ENCODE results near the gene HSPA6.
A peak's percentile ranks its signal among the peaks of the same experiment; 100 is the strongest.

HSPA6 gene

GRCh38 chr1:161480381-161481035, 43.8 kb upstream of the HSPA6 start:
- H3K4me3 ChIP-seq (ENCODE audit: low read depth, low read length), result no peak overlapping the region
- no peaks in the 10 kb centered on the region for H3K36me3 ChIP-seq (ENCODE audit: control insufficient read depth in 2 of 2, insufficient read depth in 1 of 2, low read length in 2 of 2)
- H3K27ac ChIP-seq (ENCODE audit: extremely low read depth, low read depth, low read length), result no peak overlapping the region
- no peaks in the 10 kb centered on the region for H3K9me3 ChIP-seq (ENCODE audit: control insufficient read depth, insufficient read depth, low read depth, low read length)
- ChIA-PET CTCF (no interaction called here), POLR2A (no interaction called here)
- no peaks in the 10 kb centered on the region for H3K4me1 ChIP-seq (ENCODE audit: control insufficient read depth, insufficient read depth, low read length)
- TF ChIP-seq ZNF658 (tag by site-specific recombination; IDR thresholded peaks at IDR 0.05), result no peak
- TF ChIP-seq BCL6B (tag by site-specific recombination; IDR thresholded peaks at IDR 0.05), result no peak
- no peak for TF ChIP-seq ZNF707 (tag by site-specific recombination; IDR thresholded peaks at IDR 0.05)
- TF ChIP-seq RBAK (tag by site-specific recombination; IDR thresholded peaks at IDR 0.05), result no peak
- no peak for TF ChIP-seq SCRT2 (tag by site-specific recombination; IDR thresholded peaks at IDR 0.05)
- TF ChIP-seq TSHZ1 (tag by site-specific recombination; IDR thresholded peaks at IDR 0.05; ENCODE audit: borderline replicate concordance), result no peak

DNA sequence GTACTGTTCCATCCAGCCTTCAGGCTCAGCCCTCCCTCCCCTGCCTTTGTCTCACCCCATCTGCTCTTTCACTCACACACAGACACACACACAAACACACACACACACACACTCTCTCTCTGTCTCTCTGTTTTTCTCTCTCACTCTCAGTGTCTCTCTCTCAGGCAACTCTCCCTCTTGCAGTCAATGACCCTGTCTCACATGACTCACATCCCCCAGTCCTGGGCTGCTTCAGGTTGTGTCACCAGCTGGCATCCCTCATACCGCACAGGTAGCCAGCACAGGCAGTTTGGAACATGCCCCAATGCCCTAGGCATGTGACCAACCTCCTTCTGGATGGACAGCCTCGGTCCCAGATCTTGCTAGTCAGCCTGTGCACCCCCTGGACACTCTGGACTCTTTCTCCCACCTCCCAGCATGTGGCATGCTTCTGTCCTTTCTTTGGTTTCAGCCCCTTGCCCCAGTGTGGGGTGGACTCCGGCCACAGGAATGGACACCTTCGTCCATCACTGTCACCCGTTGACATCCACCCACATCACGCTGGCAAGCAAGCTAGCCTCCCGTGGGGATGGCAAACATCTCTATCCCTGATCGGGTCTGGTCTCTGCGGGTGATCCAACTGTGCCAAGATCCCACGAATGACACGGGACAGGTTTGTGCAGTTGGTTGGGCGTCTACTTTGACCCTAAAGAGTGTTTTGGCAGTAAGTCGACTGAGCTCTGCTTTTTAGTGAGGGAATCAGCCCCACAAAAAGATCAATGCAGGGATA, 42.5 kb upstream of the HSPA6 start:
- no peak overlapping the region for H3K4me3 ChIP-seq (ENCODE audit: low read depth, low read length)
- TF ChIP-seq ZNF350 (tag by site-specific recombination; IDR thresholded peaks at IDR 0.05) (no peak), PRDM1 (tag by site-specific recombination; IDR thresholded peaks at IDR 0.05) (peak; percentile 60), ZNF785 (tag by site-specific recombination; IDR thresholded peaks at IDR 0.05) (no peak), ZFP41 (tag by site-specific recombination; IDR thresholded peaks at IDR 0.05; ENCODE audit: borderline replicate concordance) (no peak), ZNF16 (tag by site-specific recombination; IDR thresholded peaks at IDR 0.05; ENCODE audit: low read depth) (no peak), ZNF596 (tag by site-specific recombination; IDR thresholded peaks at IDR 0.05) (no peak), ZNF768 (tag by site-specific recombination; IDR thresholded peaks at IDR 0.05) (no peak), ZNF658 (tag by site-specific recombination; IDR thresholded peaks at IDR 0.05) (no peak), ZNF621 (tag by site-specific recombination; IDR thresholded peaks at IDR 0.05) (no peak), ZNF341 (tag by site-specific recombination; IDR thresholded peaks at IDR 0.05; ENCODE audit: low read depth) (no peak), SALL2 (tag by site-specific recombination; IDR thresholded peaks at IDR 0.05; ENCODE audit: borderline replicate concordance) (no peak), ZNF510 (tag by site-specific recombination; IDR thresholded peaks at IDR 0.05; ENCODE audit: insufficient replicate concordance) (no peak), YY1 (tag by site-specific recombination; IDR thresholded peaks at IDR 0.05) (no peak), GLIS1 (tag by site-specific recombination; IDR thresholded peaks at IDR 0.05) (no peak)
- TF ChIP-seq, protein P1, sequence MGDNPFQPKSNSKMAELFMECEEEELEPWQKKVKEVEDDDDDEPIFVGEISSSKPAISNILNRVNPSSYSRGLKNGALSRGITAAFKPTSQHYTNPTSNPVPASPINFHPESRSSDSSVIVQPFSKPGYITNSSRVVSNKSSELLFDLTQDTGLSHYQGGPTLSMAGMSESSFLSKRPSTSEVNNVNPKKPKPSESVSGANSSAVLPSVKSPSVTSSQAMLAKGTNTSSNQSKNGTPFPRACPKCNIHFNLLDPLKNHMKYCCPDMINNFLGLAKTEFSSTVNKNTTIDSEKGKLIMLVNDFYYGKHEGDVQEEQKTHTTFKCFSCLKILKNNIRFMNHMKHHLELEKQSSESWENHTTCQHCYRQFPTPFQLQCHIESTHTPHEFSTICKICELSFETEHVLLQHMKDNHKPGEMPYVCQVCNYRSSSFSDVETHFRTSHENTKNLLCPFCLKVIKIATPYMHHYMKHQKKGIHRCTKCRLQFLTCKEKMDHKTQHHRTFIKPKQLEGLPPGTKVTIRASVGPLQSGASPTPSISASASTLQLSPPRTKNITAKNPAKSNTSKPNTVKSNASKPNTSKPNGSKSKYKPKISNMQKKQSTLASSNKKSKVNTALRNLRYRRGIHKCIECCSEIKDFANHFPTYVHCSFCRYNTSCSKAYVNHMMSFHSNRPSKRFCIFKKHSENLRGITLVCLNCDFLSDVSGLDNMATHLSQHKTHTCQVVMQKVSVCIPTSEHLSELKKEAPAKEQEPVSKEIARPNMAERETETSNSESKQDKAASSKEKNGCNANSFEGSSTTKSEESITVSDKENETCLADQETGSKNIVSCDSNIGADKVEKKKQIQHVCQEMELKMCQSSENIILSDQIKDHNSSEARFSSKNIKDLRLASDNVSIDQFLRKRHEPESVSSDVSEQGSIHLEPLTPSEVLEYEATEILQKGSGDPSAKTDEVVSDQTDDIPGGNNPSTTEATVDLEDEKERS (tag by site-specific recombination; IDR thresholded peaks at IDR 0.05), result no peak
- TF ChIP-seq, protein P2, sequence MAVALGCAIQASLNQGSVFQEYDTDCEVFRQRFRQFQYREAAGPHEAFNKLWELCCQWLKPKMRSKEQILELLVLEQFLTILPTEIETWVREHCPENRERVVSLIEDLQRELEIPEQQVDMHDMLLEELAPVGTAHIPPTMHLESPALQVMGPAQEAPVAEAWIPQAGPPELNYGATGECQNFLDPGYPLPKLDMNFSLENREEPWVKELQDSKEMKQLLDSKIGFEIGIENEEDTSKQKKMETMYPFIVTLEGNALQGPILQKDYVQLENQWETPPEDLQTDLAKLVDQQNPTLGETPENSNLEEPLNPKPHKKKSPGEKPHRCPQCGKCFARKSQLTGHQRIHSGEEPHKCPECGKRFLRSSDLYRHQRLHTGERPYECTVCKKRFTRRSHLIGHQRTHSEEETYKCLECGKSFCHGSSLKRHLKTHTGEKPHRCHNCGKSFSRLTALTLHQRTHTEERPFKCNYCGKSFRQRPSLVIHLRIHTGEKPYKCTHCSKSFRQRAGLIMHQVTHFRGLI (tag by site-specific recombination; IDR thresholded peaks at IDR 0.05), result peak; percentile 69
- no peak overlapping the region for H3K27ac ChIP-seq (ENCODE audit: extremely low read depth, low read depth, low read length)
- CTCF ChIA-PET, result interaction anchor here (0.6 to 1.2 kb wide), 3 partner anchors 14 to 266 kb away, joined by 3 to 6 read pairs (median 5); no protein-coding TSS in a partner anchor
- no peaks in the 10 kb centered on the region for H3K4me1 ChIP-seq (ENCODE audit: control insufficient read depth, insufficient read depth, low read length)
- POLR2A ChIA-PET, result no interaction called here
- no peaks in the 10 kb centered on the region for H3K9me3 ChIP-seq (ENCODE audit: control insufficient read depth, insufficient read depth, low read depth, low read length)
- H3K36me3 ChIP-seq (ENCODE audit: control insufficient read depth in 2 of 2, insufficient read depth in 1 of 2, low read length in 2 of 2), result no peaks in the 10 kb centered on the region
